ENCODE data around the gene TANGO6.

Gene TANGO6

GRCh38 chr16:69078073-69078472 is 234.7 kb downstream of the TANGO6 start:
- ChIA-PET CTCF (no interaction called here), POLR2A (no interaction called here)
- no peak for DNase-seq (ENCODE audit: extremely low spot score)
- no peak for TF ChIP-seq SUZ12 (IDR thresholded peaks at IDR 0.05)
- no peak for TF ChIP-seq ARNT (IDR thresholded peaks at IDR 0.05)
- no peak for TF ChIP-seq TARDBP (IDR thresholded peaks at IDR 0.05)
- TF ChIP-seq FOXM1 (IDR thresholded peaks at IDR 0.05; ENCODE audit: borderline replicate concordance), result no peak
- TF ChIP-seq ZNF384 (IDR thresholded peaks at IDR 0.05), result no peak
- TF ChIP-seq BHLHE40 (IDR thresholded peaks at IDR 0.05; ENCODE audit: borderline replicate concordance), result no peak
- no peak for TF ChIP-seq FOXK2 (IDR thresholded peaks at IDR 0.05)
- no peak for TF ChIP-seq ELF4 (IDR thresholded peaks at IDR 0.05)
- no peak for TF ChIP-seq PKNOX1 (IDR thresholded peaks at IDR 0.05)
- TF ChIP-seq HDGF (IDR thresholded peaks at IDR 0.05; ENCODE audit: borderline replicate concordance), result no peak
- no peak for TF ChIP-seq SP1 (IDR thresholded peaks at IDR 0.05)
- no peak for TF ChIP-seq CTBP1 (IDR thresholded peaks at IDR 0.05; ENCODE audit: borderline replicate concordance)

GRCh38 chr16:69079697-69080096 is 236.4 kb downstream of the TANGO6 start:
- TF ChIP-seq L3MBTL2 (conservative IDR thresholded peaks at IDR 0.05) (no peak), PKNOX1 (IDR thresholded peaks at IDR 0.05) (no peak), TARDBP (IDR thresholded peaks at IDR 0.05) (no peak), FOXK2 (IDR thresholded peaks at IDR 0.05) (no peak), SUZ12 (IDR thresholded peaks at IDR 0.05) (no peak), FOXA1 (IDR thresholded peaks at IDR 0.05) (no peak), FOXM1 (IDR thresholded peaks at IDR 0.05; ENCODE audit: borderline replicate concordance) (no peak), ZNF384 (IDR thresholded peaks at IDR 0.05) (no peak), LEF1 (IDR thresholded peaks at IDR 0.05; ENCODE audit: borderline replicate concordance) (no peak), SP1 (IDR thresholded peaks at IDR 0.05) (no peak)
- CTCF ChIA-PET, result no interaction called here
- POLR2A ChIA-PET, result no interaction called here
- DNase-seq (ENCODE audit: extremely low spot score), result no peak

- CTCF ChIA-PET, result no interaction called here
- POLR2A ChIA-PET, result no interaction called here
- no peak for TF ChIP-seq BHLHE40 (IDR thresholded peaks at IDR 0.05; ENCODE audit: borderline replicate concordance)
- TF ChIP-seq HDGF (IDR thresholded peaks at IDR 0.05; ENCODE audit: borderline replicate concordance), result no peak
- TF ChIP-seq ARNT (IDR thresholded peaks at IDR 0.05), result no peak
- TF ChIP-seq PKNOX1 (IDR thresholded peaks at IDR 0.05), result no peak
- TF ChIP-seq LEF1 (IDR thresholded peaks at IDR 0.05; ENCODE audit: borderline replicate concordance), result no peak
- no peak for TF ChIP-seq FOXM1 (IDR thresholded peaks at IDR 0.05; ENCODE audit: borderline replicate concordance)
- TF ChIP-seq FOXA1 (IDR thresholded peaks at IDR 0.05), result no peak
- no peak for TF ChIP-seq NFRKB (IDR thresholded peaks at IDR 0.05)
- no peak for TF ChIP-seq CTBP1 (IDR thresholded peaks at IDR 0.05; ENCODE audit: borderline replicate concordance)
- DNase-seq (ENCODE audit: extremely low spot score), result no peak
Measured at GRCh38 chr16:69083306-69083941, 240.1 kb downstream of the TANGO6 start.

- no peak for DNase-seq (ENCODE audit: extremely low spot score)
- TF ChIP-seq HDGF (IDR thresholded peaks at IDR 0.05; ENCODE audit: borderline replicate concordance), result no peak
- TF ChIP-seq FOXA1 (IDR thresholded peaks at IDR 0.05), result no peak
- no peak for TF ChIP-seq FOXK2 (IDR thresholded peaks at IDR 0.05)
- no peak for TF ChIP-seq ZNF384 (IDR thresholded peaks at IDR 0.05)
- TF ChIP-seq ARNT (IDR thresholded peaks at IDR 0.05), result no peak
- TF ChIP-seq PKNOX1 (IDR thresholded peaks at IDR 0.05), result no peak
- TF ChIP-seq L3MBTL2 (conservative IDR thresholded peaks at IDR 0.05), result no peak
- no peak for TF ChIP-seq ELF4 (IDR thresholded peaks at IDR 0.05)
- no peak for TF ChIP-seq NFRKB (IDR thresholded peaks at IDR 0.05)
- POLR2A ChIA-PET, result no interaction called here
- CTCF ChIA-PET, result no interaction called here
Measured at GRCh38 chr16:69084289-69084688, 241.0 kb downstream of the TANGO6 start.

- ChIA-PET CTCF (interaction anchor here (0.5 to 0.6 kb wide), 2 partner anchors 85 to 361 kb away, joined by 3 read pairs; no protein-coding TSS in a partner anchor), POLR2A (no interaction called here)
- DNase-seq (ENCODE audit: extremely low spot score), result no peak
- TF ChIP-seq ELF4 (IDR thresholded peaks at IDR 0.05) (no peak), FOXM1 (IDR thresholded peaks at IDR 0.05; ENCODE audit: borderline replicate concordance) (no peak), FOXA1 (IDR thresholded peaks at IDR 0.05) (no peak), L3MBTL2 (conservative IDR thresholded peaks at IDR 0.05) (no peak), TARDBP (IDR thresholded peaks at IDR 0.05) (no peak), ZNF384 (IDR thresholded peaks at IDR 0.05) (no peak), ARNT (IDR thresholded peaks at IDR 0.05) (no peak), CTBP1 (IDR thresholded peaks at IDR 0.05; ENCODE audit: borderline replicate concordance) (no peak), SUZ12 (IDR thresholded peaks at IDR 0.05) (no peak), SP1 (IDR thresholded peaks at IDR 0.05) (no peak), BHLHE40 (IDR thresholded peaks at IDR 0.05; ENCODE audit: borderline replicate concordance) (no peak), LEF1 (IDR thresholded peaks at IDR 0.05; ENCODE audit: borderline replicate concordance) (no peak), PKNOX1 (IDR thresholded peaks at IDR 0.05) (no peak)
Measured at GRCh38 chr16:69085032-69085695, 241.8 kb downstream of the TANGO6 start.
